GM12874 (cell line): ENCODE data around the gene DYRK1B.
A peak's percentile ranks its signal among the peaks of the same experiment; 100 is the strongest.

ENCODE experiments used
- TF ChIP-seq, protein P1 (sequence below): IDR thresholded peaks from 2 replicates; pipeline ENCODE4 v1.5.1; 2011; ENCODE audit warnings: low read depth, mild to moderate bottlenecking, control low read depth, low read length, moderate library complexity; ENCODE audit not compliant: insufficient read depth

DYRK1B gene

DNA sequence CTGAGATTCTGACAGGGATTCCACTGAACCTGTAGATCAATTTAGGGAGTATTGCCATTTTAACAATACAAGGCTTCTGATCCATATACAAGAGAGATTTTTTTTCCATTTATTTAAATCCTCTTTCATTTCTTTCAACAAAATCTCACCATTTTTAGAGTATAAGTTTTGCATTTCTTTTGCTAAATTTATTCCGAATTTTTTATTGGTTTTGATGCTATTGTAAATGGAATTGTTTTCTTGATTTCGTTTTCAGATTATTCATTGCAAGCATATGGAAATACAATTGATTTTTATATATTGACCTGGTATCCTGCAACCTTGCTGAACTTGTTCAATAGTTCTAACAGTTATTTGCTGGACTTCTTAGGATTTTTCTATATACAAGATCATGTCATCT, 36.9 kb downstream of the DYRK1B start:
- TF ChIP-seq, protein P1, sequence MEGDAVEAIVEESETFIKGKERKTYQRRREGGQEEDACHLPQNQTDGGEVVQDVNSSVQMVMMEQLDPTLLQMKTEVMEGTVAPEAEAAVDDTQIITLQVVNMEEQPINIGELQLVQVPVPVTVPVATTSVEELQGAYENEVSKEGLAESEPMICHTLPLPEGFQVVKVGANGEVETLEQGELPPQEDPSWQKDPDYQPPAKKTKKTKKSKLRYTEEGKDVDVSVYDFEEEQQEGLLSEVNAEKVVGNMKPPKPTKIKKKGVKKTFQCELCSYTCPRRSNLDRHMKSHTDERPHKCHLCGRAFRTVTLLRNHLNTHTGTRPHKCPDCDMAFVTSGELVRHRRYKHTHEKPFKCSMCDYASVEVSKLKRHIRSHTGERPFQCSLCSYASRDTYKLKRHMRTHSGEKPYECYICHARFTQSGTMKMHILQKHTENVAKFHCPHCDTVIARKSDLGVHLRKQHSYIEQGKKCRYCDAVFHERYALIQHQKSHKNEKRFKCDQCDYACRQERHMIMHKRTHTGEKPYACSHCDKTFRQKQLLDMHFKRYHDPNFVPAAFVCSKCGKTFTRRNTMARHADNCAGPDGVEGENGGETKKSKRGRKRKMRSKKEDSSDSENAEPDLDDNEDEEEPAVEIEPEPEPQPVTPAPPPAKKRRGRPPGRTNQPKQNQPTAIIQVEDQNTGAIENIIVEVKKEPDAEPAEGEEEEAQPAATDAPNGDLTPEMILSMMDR: no peak

DNA sequence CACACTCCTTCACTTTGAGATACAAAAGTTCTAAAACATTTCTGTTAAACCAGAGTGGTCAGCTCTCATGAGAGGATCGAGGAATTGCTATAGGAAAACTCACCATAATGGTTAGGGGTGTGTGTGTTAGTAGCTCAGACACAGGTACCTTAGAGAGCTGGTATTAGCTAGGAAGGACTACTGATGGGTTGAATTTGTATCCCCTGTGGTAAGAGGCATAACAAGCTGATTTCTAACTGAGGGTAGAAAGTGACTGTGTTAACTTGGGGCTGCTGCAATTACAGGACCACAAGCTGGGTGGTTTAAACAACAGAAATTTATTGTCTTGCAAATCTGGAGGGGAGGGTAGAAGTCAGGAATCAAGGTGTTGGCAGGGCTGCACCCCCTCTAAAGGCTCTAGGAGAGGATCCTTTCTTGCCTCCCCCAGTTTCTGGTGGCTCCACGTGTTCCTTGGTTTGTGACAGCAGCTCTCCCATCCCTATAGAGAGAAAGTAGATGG, 37.9 kb downstream of the DYRK1B start:
- TF ChIP-seq, protein P1: no peak

DNA sequence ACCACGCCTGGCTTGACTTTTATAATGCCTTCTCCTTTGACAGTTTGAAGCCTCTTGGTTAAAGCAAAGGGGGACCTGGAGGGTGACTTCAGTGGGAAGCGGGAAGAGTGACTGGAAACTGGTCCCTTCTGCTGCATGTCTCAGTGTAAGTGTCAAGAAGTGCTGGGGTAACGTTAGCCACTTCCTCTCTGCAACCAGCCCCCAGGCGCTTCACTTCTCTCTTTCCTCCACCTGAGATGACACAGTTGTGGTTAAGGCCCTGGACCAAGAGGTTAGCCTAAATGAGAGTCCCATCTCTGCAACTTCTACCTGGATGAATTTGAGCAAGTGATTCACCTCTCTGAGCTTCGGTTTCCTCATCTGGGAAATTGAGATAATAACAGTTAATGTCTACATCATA, 39.0 kb downstream of the DYRK1B start:
- TF ChIP-seq, protein P1: no peak

DNA sequence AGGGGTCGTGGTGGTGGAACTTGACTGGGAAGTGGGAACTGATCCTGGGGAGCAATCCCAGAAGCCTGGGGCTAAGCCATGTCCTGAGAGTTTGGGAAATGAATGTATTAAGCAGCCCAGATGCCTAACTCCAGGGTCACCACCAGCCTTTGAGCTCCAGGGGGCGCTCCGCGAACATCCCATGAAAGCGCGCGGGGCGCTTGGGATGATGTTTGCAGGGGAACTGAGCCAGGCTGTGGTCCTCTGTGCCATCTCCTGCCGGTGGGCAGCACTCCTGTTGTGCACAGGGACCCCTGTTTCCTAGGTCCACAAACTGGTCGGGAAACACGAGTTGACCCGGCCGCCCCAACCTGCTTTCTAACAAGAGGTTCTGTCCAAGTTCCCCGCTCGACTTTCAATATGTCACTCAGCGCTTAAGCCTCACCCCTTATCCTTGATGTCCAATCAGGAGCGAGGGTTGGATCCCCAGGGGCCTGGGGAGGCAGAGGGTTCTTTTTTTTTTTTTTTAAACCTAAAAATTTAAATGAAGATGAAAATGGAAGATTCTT, 40.9 kb downstream of the DYRK1B start:
- TF ChIP-seq, protein P1: peak; percentile 97

- TF ChIP-seq, protein P1: no peak
These were observed 45.7 kb downstream of the DYRK1B start for GRCh38 chr19:39788244-39788643.

DNA sequence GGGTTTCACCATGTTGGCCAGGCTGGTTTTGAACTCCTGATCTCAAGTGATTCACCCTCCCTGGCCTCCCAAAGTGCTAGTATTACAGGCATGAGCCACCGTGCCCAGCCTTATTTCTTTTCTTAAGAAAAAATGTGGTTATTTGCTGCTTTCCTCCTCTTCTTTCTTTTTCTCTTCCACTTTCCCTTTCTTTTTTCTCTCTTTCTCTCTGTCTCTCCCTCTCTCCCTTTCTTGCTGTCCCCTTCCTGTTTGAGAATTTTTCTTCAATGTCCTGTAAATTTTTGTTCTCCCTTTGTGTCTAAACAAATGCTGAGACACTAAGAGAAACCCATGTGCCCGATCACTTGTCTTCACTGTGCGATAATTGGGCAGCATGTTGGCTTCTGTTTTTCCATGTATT, 53.1 kb downstream of the DYRK1B start:
- TF ChIP-seq, protein P1: no peak

DNA sequence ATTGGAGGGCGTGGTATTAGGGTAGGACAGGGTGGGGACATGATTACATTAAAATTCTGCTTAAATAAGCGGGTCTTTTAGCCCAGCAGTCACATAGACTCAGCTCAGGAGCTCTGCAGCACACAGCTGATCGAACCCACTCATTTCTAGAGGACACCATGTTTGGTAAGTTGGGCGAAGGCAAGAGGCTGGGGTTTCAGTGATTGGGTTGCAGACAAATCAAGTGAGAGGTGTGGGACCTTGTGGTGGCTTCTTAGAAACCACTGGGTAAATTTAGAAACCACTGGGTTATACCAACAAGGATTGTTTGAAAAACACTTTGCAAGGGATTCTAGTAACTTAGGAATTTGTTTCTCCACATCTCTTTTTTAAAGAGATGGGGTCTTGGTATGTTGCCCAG, 55.2 kb downstream of the DYRK1B start, which contains the start of gene LEUTX:
LEUTX (plus strand) TSS at position 92 of the 400 bp plus-strand sequence; CDS start at position 159, 67 bp downstream.
- TF ChIP-seq, protein P1: no peak
